ENCODE data around the gene MTCH1.
"Not testable (repeated sequence)": the region's sequence is repeated elsewhere in the genome, so short reads cannot be mapped to it uniquely, and the experiment has no call there.

Gene MTCH1

DNA sequence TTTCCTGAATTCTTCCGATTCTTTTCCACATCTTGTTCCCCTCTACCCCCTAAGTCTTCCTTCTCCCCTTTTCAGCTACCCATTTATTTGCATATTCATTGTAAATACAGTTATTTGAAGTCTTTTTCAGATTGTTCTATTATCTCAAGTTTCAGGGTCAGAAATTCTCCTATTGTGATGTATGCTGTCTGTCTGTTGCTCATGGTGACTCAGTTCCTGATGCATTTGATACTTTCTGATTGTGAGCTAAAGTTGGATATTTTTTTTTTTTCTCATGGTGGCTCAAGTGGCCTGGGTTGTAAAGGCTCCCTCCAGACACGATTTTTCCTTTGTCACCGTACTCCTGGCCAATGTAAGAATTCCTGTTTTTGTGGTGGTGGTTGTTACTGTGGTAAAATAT lies 36.4 kb downstream of the MTCH1 start:
- peak; percentile 27 for DNase-seq

DNA sequence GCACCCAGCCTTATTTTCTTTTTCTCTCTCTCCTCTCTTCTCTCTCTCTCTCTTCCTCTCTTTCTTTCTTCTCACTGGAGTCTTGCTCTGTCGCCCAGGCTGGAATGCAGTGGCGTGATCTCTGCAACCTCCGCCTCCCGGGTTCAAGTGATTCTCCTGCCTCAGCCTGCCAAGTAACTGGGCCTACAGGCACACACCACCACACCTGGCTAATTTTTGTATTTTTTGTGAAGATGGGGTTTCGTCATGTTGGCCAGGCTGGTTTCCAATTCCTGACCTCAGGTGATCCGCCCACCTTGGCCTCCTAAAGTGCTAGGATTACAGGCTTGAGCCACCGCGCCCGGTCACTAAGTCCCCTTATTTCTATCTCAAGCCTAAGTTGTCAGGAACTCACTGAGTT lies 36.9 kb downstream of the MTCH1 start:
- not testable (repeated sequence) for DNase-seq

DNA sequence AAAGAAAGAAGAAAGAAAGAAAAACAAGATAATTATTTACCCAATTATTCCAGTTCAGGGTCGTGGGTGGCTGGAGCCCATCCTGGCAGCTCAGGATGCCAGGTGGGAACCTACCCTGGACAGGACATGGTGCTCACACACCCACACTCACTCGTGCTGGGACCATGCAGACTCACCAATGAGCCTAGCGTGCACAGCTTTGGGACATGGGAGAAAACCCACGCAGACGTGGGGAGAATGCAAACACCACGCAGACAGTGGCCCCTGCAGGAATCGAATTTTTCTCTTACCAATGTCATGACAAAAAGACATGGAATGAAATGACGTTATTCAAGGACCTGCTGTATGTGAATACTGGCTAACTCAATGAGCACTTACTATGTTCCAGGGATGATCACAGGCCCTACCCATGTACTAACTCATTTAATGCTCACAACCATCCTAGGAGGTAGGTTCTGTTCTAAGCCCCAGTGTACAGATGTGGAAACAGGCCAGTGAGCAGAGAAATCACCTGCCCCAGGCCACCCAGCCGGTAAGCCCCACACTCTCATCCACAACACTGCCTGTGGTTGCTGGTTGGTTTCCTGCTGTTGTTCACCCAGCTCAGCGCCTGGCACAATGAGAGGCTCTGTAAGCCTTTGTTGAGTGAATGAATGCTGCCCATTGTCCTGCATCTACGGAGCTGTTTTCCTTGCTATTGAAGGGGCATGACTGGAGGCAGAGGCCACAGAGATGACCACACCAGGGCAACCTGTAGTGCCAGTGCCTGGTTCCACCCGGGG lies 38.2 kb downstream of the MTCH1 start:
- no peak for DNase-seq

GRCh38 chr6:36946526-36946925 lies 39.5 kb downstream of the MTCH1 start:
- no peak for DNase-seq

GRCh38 chr6:36945301-36945700 lies 40.7 kb downstream of the MTCH1 start:
- no peak for DNase-seq

DNA sequence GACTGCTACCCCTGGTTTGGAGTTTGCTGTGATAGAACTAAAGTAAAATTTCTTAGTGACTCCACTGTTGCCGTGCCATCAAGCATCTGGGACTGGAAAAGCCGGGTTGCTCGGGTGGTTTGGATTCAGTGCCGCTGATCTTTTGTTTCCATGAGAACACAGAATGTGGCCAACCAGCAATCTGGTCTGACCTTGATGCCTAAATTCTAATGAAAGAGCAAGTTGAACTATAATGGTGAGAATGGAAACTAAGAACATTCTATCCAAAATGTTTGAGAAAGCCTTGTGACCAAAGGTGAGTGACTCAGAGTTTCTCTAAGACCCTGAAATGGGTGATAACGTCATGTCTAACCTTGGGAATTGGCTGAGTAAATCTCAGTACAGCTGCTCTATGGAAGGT lies 41.3 kb downstream of the MTCH1 start:
- DNase-seq = no peak

DNA sequence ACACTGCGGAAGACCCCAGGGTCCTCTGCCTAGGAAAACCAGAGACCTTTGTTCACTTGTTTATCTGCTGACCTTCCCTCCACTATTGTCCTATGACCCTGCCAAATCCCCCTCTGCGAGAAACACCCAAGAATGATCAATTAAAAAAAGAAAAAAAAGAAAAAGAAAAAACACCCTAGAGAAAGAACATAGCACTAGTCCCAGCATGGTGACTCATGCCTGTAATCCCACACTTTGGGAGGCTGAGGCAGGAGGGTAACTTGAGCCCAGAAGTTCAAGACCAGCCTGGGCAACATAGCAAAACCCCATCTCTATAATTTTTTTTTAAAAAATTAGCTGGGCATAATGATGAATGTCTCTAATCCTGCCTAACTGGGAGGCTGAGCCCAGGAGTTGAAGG lies 43.7 kb downstream of the MTCH1 start:
- not testable (repeated sequence) for DNase-seq

DNA sequence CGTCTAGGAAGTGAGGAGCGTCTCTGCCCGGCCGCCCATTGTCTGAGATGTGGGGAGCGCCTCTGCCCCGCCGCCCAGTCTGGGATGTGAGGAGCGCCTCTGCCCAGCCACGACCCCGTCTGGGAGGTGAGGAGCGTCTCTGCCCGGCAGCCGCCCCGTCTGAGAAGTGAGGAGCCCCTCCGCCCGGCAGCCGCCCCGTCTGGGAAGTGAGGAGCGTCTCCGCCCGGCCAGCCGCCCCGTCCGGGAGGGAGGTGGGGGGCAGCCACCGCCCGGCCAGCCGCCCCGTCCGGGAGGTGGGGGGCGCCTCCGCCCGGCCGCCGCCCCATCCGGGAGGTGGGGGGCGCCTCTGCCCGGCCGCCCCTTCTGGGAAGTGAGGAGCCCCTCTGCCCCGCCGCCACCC lies 44.4 kb downstream of the MTCH1 start:
- DNase-seq = not testable (repeated sequence)

- no peak for DNase-seq
Measured at GRCh38 chr6:36940027-36940426, 46.0 kb downstream of the MTCH1 start.

GRCh38 chr6:36939005-36939404 lies 47.0 kb downstream of the MTCH1 start:
- DNase-seq = not testable (repeated sequence)

DNA sequence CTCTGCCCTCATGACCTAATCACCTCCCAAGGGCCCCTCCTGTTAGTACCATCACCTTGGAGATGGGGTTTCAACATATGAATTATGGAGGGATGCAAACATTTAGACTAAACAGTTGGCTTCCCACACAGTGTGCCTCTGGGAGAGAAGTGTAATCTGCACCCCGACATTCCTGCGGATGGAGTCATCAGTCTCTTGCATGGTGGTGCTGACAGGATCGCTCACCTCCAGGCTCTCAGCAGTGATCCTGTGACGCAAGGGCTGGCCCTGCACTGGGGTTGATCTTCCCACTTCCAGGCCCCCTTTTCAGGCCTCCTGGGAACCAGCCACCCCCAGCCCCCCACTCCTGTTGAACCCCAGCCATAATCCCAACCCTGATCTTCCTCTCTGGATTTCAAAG lies 47.5 kb downstream of the MTCH1 start:
- DNase-seq = peak; percentile 71

- no peak for DNase-seq
Measured at GRCh38 chr6:36937896-36938295, 48.1 kb downstream of the MTCH1 start.

DNA sequence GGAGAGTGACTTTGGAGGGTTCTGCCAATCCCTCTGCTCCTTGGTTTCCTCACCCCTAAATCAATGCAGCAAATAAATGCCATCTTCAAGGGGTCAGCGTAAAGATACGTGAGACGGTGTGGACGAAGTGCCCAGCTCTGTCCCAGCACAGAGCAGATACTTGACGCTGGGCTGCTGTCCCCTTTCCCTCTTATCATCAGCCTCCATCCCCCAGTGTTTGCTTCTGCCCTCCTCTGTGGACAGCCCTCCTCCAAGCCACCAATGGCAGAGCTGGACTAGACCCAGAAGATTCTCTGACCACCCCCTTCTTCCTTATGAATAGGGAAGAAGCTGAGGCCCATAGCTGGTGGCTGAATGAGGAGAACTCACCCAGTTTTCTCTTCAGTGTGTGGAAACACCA lies 49.2 kb downstream of the MTCH1 start:
- no peak for DNase-seq

DNA sequence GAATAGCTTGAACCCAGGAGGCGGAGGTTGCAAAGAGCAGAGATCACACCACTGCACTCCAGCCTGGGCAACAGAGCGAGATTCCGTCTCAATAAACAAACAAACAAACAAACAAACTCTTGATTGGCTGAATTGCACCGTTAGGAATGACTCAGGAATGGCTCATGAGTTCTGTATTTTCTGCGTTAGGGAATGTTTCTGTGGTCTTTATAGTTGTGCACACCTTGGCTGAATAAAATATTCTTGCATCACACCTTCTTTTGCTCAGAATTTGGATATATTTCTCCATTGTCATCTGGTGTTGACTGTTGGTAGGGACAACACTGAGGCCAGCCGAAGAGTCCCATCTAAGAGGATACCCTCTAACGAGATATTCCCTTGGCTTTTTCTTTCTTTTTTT lies 51.1 kb downstream of the MTCH1 start:
- DNase-seq = no peak

DNA sequence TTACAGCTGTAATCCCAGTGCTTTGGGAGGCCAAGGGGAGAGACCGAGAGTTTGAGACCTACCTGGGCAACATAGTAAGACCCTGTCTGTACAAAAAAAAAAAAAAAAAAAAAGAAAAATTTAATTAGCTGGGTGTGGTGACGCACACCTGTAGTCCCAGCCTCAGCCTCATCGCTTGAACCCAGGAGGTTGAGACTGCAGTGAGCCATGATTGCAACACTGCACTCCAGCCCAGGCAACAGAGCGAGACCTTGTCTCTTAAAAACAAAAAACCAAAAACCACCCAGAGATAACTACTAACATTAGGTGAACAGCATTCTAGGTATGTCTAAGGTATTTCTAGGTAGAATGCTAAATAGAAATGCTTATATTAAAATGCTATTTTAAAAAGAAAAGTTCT lies 52.5 kb downstream of the MTCH1 start:
- no peak for DNase-seq

DNA sequence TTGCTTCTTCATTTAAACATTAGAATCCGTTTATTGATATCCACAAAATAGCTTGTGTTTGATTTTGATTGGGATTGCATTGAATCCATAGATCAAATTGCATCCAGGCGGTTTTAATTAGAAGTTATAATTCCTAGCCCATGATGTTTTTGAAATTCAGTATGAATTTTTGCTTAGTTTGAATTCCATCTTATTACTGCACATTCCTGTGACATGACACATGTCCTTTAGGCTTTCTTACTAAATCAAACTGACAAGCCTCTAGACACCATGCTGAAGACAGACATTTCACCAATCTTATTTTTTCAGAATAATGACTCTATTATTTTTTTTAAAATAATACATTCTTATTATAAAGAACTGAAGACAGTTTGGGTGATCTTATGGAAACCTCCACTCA lies 52.9 kb downstream of the MTCH1 start:
- DNase-seq = peak; percentile 90

DNA sequence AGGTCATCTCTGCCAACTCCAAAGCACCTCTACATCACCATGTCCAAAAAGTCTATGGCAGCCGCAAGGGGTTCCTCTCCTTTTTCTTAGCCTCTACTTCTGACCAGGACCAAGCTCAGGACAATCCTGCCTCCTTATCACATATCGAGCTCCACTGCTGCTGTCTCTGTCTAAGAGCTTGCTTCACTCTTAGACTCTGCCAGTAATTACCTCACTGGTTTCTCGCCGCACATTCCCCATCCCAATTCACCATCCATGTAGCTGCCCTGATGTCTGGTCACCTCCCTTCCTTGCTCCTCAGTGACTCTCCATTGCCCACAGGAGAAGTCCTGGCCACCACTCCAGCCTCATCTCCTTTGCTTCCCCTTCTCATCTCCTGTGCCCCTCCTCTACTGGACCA lies 55.5 kb downstream of the MTCH1 start:
- DNase-seq = no peak

DNA sequence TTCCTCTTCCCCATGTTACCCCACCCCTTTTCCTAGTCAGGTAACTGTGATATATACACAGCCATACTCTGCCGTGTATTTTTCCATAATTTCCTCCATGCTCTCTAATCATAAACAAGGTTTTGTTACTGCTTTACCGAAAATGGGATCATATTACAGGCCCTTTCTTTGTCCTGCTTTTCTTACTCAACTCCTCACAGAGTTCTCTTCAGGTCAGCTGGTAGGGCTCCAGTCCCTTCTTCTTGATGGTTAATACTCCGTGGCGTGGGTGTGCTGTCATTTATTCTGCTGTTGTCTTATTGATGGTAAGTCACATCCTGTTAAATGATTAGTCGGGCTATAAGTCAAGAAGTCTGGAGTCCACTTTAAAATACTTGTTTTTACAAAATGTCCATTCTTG lies 56.4 kb downstream of the MTCH1 start:
- DNase-seq = no peak

GRCh38 chr6:36929152-36929551 lies 56.8 kb downstream of the MTCH1 start:
- DNase-seq = no peak

DNA sequence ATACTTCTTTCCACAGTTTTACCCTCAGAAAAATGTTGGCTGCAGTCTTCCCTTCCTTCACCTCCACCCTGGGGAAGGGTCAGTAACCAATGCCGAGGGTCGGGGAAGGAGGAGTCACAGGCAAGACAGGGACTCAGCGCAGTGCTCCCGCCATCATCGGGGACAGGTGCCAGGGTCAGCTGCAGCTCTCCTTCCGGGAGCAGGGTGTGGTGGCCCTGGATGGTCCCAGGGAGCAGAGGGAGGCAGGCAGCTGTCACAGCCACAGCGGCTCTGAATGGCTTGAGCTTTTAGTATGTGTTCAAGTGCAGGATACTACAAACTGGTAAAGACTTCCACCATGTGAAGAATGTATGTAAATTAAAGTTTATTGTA lies 57.5 kb downstream of the MTCH1 start:
- DNase-seq = no peak

- peak; percentile 49 for DNase-seq
Measured at GRCh38 chr6:36927691-36928546, 58.1 kb downstream of the MTCH1 start.

DNA sequence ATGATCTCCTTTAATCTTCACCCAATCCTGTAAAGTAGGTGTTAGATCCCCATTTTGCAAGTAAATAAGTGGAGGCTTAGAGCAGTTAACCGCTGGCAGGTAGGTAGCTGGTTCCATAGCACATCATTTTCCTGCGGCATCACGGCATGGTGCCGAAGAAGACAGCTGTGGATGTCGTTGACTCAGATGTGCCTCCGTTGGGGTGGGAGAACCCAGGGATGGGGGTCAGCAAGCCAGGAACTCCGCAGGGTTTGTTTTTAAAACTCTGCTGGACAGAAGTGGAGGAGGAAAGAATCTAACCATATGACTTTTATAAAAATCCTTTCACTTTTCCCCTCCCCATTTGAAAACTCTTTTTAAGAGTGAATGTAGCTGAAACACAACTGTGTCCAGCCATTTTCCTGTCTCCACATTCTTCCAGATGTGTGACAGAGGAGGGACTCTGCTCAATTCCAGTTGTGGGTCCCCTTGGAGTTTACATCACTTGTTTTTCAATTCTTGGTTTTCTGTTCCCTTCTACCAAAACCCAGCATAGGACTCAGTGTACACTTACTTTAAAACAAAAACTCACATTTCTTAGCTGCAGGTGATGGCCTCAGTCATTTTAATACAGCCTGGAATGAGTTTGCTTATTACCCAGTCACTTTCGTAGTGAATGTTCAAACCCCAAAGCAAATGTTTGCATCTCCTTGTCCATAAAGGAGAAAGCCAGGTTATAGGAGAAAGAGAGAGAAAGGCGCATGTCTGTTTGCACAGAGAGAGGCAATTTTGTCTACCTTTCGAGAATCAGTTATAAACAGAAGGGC lies 59.1 kb downstream of the MTCH1 start:
- DNase-seq = no peak

DNA sequence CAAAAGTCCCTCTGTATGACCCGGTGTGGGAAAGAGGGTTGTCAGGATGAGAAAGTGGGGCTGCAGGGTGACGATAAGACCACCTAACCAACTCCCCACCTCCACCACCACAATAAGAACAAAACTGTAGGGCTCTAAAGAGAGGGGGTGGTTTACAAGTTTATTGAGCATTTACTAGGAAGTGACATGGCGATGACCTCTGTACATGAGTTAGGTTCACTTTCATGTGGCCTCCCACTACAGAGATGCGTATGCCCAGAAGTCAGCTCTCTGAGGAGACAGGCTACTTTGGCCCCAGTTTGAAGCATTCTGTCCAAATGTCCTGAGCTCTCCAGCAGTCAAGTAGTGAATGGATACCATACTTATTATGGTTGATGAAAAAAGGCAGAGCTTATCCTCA lies 60.2 kb downstream of the MTCH1 start:
- no peak for DNase-seq
